A549 (cell line): ENCODE measurements around the gene ACAT2.

Experiments
- CTCF ChIP-seq: fragments of >200 bp; sonication (Bioruptor Twin); formaldehyde crosslinking; IDR thresholded peaks from 3 replicates; pipeline ENCODE4 v1.5.1; 2016
- EP300 ChIP-seq, 2 experiments: fragments of >200 bp; sonication (Bioruptor Twin); formaldehyde crosslinking; IDR thresholded peaks; 2 replicates in 1 of 2; 3 replicates in 1 of 2; pipeline ENCODE4 v1.6.1; 2016 to 2017
- JUN ChIP-seq, 2 experiments: fragments of >200 bp; sonication (Bioruptor Twin); formaldehyde crosslinking; IDR thresholded peaks; 2 replicates in 1 of 2; 3 replicates in 1 of 2; pipeline ENCODE4 v1.6.1; 2016 to 2017
- RARB ChIP-seq: fragments of 250-450 bp; sonication (Bioruptor Pico); IDR thresholded peaks from 2 replicates; pipeline ENCODE4 v1.8.0; 2021; ENCODE audit warnings: mild to moderate bottlenecking, moderate library complexity

- TF ChIP-seq CTCF (no peak), RARB (CRISPR knock-in tag) (no peak), JUN (IDR thresholded peaks at IDR 0.05) (no peak), EP300 (IDR thresholded peaks at IDR 0.05) (no peak)
These were observed 57.3 kb downstream of the ACAT2 start for GRCh38 chr6:159819098-159819497.
